GM12878 (cell line): ENCODE measurements around the gene RASAL2. TPM values are rescaled to one million over a fixed set of nuclear protein-coding genes. Genes with fewer than 3 reads are reported as not detected.

ENCODE experiments used
- ATAC-seq: fragments of 200-7000 bp; cut with Tn5 transposase; 3 replicates; pipeline ENCODE4 v1.9.1; 2020; ENCODE audit warnings: mild to moderate bottlenecking, moderate library complexity
- BruUV-seq: library from RNA; stranded (reverse); fragments of 400-500 nt; replicated peaks from 2 replicates; lab custom pipeline; 2021; lab: Mats Ljungman, UMichigan
- CTCF ChIA-PET: fragments of 300-600 bp; sonication (Branson Sonifier 250); formaldehyde crosslinking; extraction: SDS; loops from one replicate; lab custom pipeline; 2021; ENCODE audit warnings: inconsistent platforms; lab: Yijun Ruan, JAX
- POLR2A ChIA-PET: fragments of 350-600 bp; formaldehyde crosslinking; extraction: SDS; loops from one replicate; lab custom pipeline; 2021; ENCODE audit warnings: inconsistent platforms; lab: Charles Lee
- RAD21 ChIA-PET: fragments of 300-600 bp; sonication (Branson Sonifier 250); formaldehyde crosslinking; loops from one replicate; lab custom pipeline; 2023; ENCODE audit warnings: antibody characterized with exemption; ENCODE audit not compliant: unreplicated experiment; lab: Charles Lee
- SMC1A ChIA-PET: fragments of 300-600 bp; sonication (Branson Sonifier 250); formaldehyde crosslinking; loops from one replicate; lab custom pipeline; 2023; ENCODE audit not compliant: unreplicated experiment, uncharacterized antibody; lab: Charles Lee
- DNase-seq: peaks from one replicate; pipeline ENCODE4 v3.0.0-alpha.2; 2011; ENCODE audit warnings: low read depth, low spot score
- FAIRE-seq: peaks from 3 replicates; lab custom pipeline; 2011; peaks lifted over from hg19 to GRCh38; lab: Jason Lieb, UNC
- H2AFZ ChIP-seq: 2 replicates; pipeline ENCODE4 v1.6.0; 2011; ENCODE audit warnings: low read depth, low read length, control low read depth; ENCODE audit not compliant: control insufficient read depth
- H3K27ac ChIP-seq: 2 replicates; pipeline ENCODE4 v1.5.1; 2011; ENCODE audit warnings: control low read depth; ENCODE audit not compliant: control insufficient read depth, insufficient read depth
- H3K27me3 ChIP-seq, 2 experiments: replicated peaks in 1 of 2; 2 replicates each; pipeline versions ENCODE4 v1.6.0 to v1.6.1; 2011; ENCODE audit warnings: low read length in 1 of 2; ENCODE audit not compliant: control insufficient read depth in 2 of 2, insufficient read depth in 2 of 2
- H3K36me3 ChIP-seq, 2 experiments: 2 replicates each; pipeline ENCODE4 v1.5.1; 2011; ENCODE audit warnings: low read length in 1 of 2; ENCODE audit not compliant: control insufficient read depth in 2 of 2, insufficient read depth in 2 of 2
- H3K4me1 ChIP-seq: 2 replicates; pipeline ENCODE4 v1.6.1; 2011; ENCODE audit warnings: mild to moderate bottlenecking, low read length, moderate library complexity, mixed read lengths; ENCODE audit not compliant: control insufficient read depth, insufficient read depth
- H3K4me2 ChIP-seq: 2 replicates; pipeline ENCODE4 v1.6.0; 2011; ENCODE audit warnings: control low read depth; ENCODE audit not compliant: control insufficient read depth, insufficient read depth
- H3K4me3 ChIP-seq: fragments of 200-600 bp; sonication (generic); 2 replicates; pipeline ENCODE4 v1.5.1; 2016
- H3K79me2 ChIP-seq: 2 replicates; pipeline ENCODE4 v1.6.0; 2011; ENCODE audit warnings: low read length; ENCODE audit not compliant: control insufficient read depth, insufficient read depth
- H3K9ac ChIP-seq: 2 replicates; pipeline ENCODE4 v1.8.0; 2011; ENCODE audit warnings: low read length, control low read depth, mixed read lengths; ENCODE audit not compliant: control insufficient read depth, insufficient read depth
- H3K9me3 ChIP-seq: replicated peaks from 3 replicates; pipeline ENCODE4 v1.5.1; 2011; ENCODE audit warnings: mild to moderate bottlenecking, low read length; ENCODE audit not compliant: control insufficient read depth, insufficient read depth
- H4K20me1 ChIP-seq: 2 replicates; pipeline ENCODE4 v1.6.0; 2011; ENCODE audit not compliant: control insufficient read depth, insufficient read depth
- BACH1 ChIP-seq: fragments of 450-650 bp; IDR thresholded peaks from 2 replicates; pipeline ENCODE4 v1.6.1; 2017; ENCODE audit warnings: mild to moderate bottlenecking, borderline replicate concordance
- CHD2 ChIP-seq: IDR thresholded peaks from 2 replicates; pipeline ENCODE4 v1.6.1; 2011; ENCODE audit warnings: low read depth, low read length, improper control_type of control experiment, borderline replicate concordance
- ESRRA ChIP-seq: IDR thresholded peaks from 2 replicates; pipeline ENCODE4 v1.6.1; 2012; ENCODE audit warnings: mild to moderate bottlenecking, low read length, improper control_type of control experiment
- FOS ChIP-seq: IDR thresholded peaks from 3 replicates; pipeline ENCODE4 v1.6.1; 2011; ENCODE audit warnings: borderline replicate concordance; ENCODE audit not compliant: insufficient read length; ENCODE audit errors: extremely low read depth
- HDAC6 ChIP-seq: fragments of 200-600 bp; sonication (generic); IDR thresholded peaks from one replicate; pipeline ENCODE4 v1.8.0; 2017; ENCODE audit warnings: antibody characterized with exemption; ENCODE audit not compliant: unreplicated experiment
- KDM1A ChIP-seq: fragments of 200-600 bp; sonication (generic); IDR thresholded peaks from 2 replicates; pipeline ENCODE4 v1.6.1; 2016; ENCODE audit warnings: borderline replicate concordance
- NR2C2 ChIP-seq: IDR thresholded peaks from 2 replicates; pipeline ENCODE4 v1.6.1; 2011; ENCODE audit warnings: borderline replicate concordance, low read depth; ENCODE audit not compliant: control insufficient read depth, insufficient read length
- RAD51 ChIP-seq: fragments of 450-650 bp; IDR thresholded peaks from 2 replicates; pipeline ENCODE4 v1.6.1; 2016; ENCODE audit warnings: moderate library complexity, mild to moderate bottlenecking, inconsistent platforms
- ZBTB40 ChIP-seq: fragments of 450-650 bp; IDR thresholded peaks from 2 replicates; pipeline ENCODE4 v1.6.1; 2016; ENCODE audit warnings: mild to moderate bottlenecking, moderate library complexity, borderline replicate concordance
- ZNF217 ChIP-seq: fragments of 450-650 bp; IDR thresholded peaks from 2 replicates; pipeline ENCODE4 v1.6.1; 2017; ENCODE audit warnings: antibody characterized with exemption, mild to moderate bottlenecking
- ZNF384 ChIP-seq: IDR thresholded peaks from 2 replicates; pipeline ENCODE4 v1.6.1; 2012; ENCODE audit warnings: low read depth, mild to moderate bottlenecking, low read length, improper control_type of control experiment, borderline replicate concordance
- WGBS: methylation state at CpG from one replicate; pipeline ENCODE4 v1.1.6; 2016; ENCODE audit warnings: low lambda C conversion rate; ENCODE audit not compliant: insufficient replicate concordance, insufficient coverage; ENCODE audit errors: missing lambda C conversion rate; 5-methylcytosine and 5-hydroxymethylcytosine counted together
- in situ Hi-C: fragments of 300-500 bp; cut with MboI; formaldehyde crosslinking; loops from 9 replicates; pipeline ENCODE4 v1.14.3; 2018; ENCODE audit warnings: mixed read lengths
- intact Hi-C: fragments of 100-400 bp; cut with micrococcal nuclease; formaldehyde crosslinking; loops from one replicate; pipeline ENCODE4 v1.14.2; 2022; ENCODE audit not compliant: unreplicated experiment
- polyA plus RNA-seq, 11 experiments: library from polyadenylated mRNA; depleted of rRNA in 4 of 11; unstranded in 6 of 11; stranded (reverse) in 5 of 11; fragments of >200 nt; fragmentation: Nextera tagmentation in 4 of 11; fragmentation: Illumina TruSeq in 1 of 11; extraction: Ambion mirVana in 4 of 11; extraction: Trizol in 1 of 11; gene quantifications; 1 replicate in 1 of 11; 2 replicates in 10 of 11; pipeline versions ENCODE4 v1.2.1 to v1.2.3, GENCODE V29; 2011 to 2016; ENCODE audit warnings: inconsistent platforms in 2 of 11, missing spikeins in 2 of 11, low read depth in 1 of 11
- total RNA-seq, 4 experiments: library from RNA; depleted of rRNA in 3 of 4; stranded (reverse); fragments of >200 nt in 3 of 4; fragmentation: Illumina TruSeq in 1 of 4; extraction: Trizol in 1 of 4; gene quantifications; 2 replicates each; pipeline versions ENCODE4 v1.2.1 to v1.2.3, GENCODE V29; 2013 to 2021
- TF ChIP-seq, protein P1 (sequence below): IDR thresholded peaks from 2 replicates; pipeline ENCODE4 v1.6.1; 2012; ENCODE audit warnings: low read length, inconsistent platforms

Gene RASAL2
- total and polyA plus RNA-seq, 10 of the 15 experiments (the other 5 are each of a cell fraction or from before 2014, with no cell fraction given), result 0.02 to 6.9 (median 0.17) TPM; not detected in 1

DNA sequence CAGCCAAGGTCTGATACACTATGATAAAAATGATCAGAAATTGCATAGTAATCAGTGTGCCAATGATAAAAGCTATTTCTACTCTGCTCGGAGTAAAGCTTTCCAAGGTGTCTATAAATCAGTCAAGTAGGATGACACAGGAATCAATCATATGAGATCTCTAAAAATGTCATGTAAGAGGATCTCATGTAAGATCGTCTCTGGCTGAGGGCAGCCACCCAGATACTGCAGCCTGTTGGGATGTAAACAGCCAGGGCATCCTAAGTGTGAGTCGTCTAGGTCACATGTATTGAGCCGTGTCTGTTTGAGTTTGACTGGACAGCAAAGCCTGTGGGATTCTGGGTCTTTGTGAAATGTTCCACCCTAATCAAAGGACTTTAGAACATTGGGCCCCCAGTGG lies 416.3 kb downstream of the RASAL2 start:
- H3K9me3 ChIP-seq, result no peaks in the 10 kb centered on the region
- no peak overlapping the region for H3K4me3 ChIP-seq
- H2AFZ ChIP-seq, result no peak overlapping the region
- no peak overlapping the region for H3K27ac ChIP-seq
- FAIRE-seq (no peak), DNase-seq (no peak), ATAC-seq (no peak)
- ChIA-PET RAD21 (no interaction called here), SMC1A (no interaction called here), CTCF (no interaction called here), POLR2A (no interaction called here)
- H3K4me1 ChIP-seq, result no peaks in the 10 kb centered on the region
- intact Hi-C loops (no loop called here), in situ Hi-C loops (no loop called here)
- no peak for TF ChIP-seq RAD51
- no peak for TF ChIP-seq ZNF217
- no peak for TF ChIP-seq KDM1A
- no peak for TF ChIP-seq NR2C2
- TF ChIP-seq ESRRA, result no peak
- no peak for TF ChIP-seq CHD2
- TF ChIP-seq ZNF384, result no peak
- no peak for TF ChIP-seq BACH1
- no peaks in the 10 kb centered on the region for H3K27me3 ChIP-seq
- no peaks in the 10 kb centered on the region for H4K20me1 ChIP-seq
- no peaks in the 10 kb centered on the region for H3K36me3 ChIP-seq
- 67% methylated on average over 4 of the region's 4 CpGs for WGBS
- H3K9ac ChIP-seq, result no peak overlapping the region
- H3K4me2 ChIP-seq, result no peak overlapping the region
- no TSS peak for BruUV-seq
- no peaks in the 10 kb centered on the region for H3K79me2 ChIP-seq

GRCh38 chr1:178512566-178513277 lies 418.8 kb downstream of the RASAL2 start, which contains the start of gene TEX35:
TSS of gene TEX35 (plus strand) at chr1:178513109. CDS start at chr1:178513189, 80 bp downstream.
- Histone ChIP-seq H4K20me1 (no peaks in the 10 kb centered on the region), H2AFZ (no peak within 1 kb of the TSS), H3K9me3 (no peaks in the 10 kb centered on the region), H3K9ac (no peak within 1 kb of the TSS), H3K27me3 (peaks cover 0 to 2% of the 10 kb centered on the region in 2 experiments; a peak in 1 of 4 replicates), H3K36me3 (no peaks in the 10 kb centered on the region), H3K27ac (no peak within 1 kb of the TSS), H3K4me2 (no peak within 1 kb of the TSS), H3K4me1 (no peaks in the 10 kb centered on the region), H3K4me3 (no peak within 1 kb of the TSS), H3K79me2 (no peaks in the 10 kb centered on the region)
- FAIRE-seq (no peak), DNase-seq (no peak), ATAC-seq (no peak)
- intact Hi-C loops, result no loop called here
- in situ Hi-C loops, result no loop called here
- ChIA-PET POLR2A (no interaction called here), RAD21 (no interaction called here), CTCF (interaction anchor here (1.0 to 1.5 kb wide), 2 partner anchors 11 to 215 kb away, joined by 3 to 5 read pairs; no protein-coding TSS in a partner anchor), SMC1A (no interaction called here)
- 56% methylated on average over 19 of the region's 19 CpGs for WGBS
- BruUV-seq, result no TSS peak
- no peak for TF ChIP-seq HDAC6
- TF ChIP-seq, protein P1, sequence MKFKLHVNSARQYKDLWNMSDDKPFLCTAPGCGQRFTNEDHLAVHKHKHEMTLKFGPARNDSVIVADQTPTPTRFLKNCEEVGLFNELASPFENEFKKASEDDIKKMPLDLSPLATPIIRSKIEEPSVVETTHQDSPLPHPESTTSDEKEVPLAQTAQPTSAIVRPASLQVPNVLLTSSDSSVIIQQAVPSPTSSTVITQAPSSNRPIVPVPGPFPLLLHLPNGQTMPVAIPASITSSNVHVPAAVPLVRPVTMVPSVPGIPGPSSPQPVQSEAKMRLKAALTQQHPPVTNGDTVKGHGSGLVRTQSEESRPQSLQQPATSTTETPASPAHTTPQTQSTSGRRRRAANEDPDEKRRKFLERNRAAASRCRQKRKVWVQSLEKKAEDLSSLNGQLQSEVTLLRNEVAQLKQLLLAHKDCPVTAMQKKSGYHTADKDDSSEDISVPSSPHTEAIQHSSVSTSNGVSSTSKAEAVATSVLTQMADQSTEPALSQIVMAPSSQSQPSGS, result no peak
- no peak for TF ChIP-seq FOS
- no peak for TF ChIP-seq ZBTB40
- TF ChIP-seq ESRRA, result no peak
